Prostate gland (tissue), 2 donors: ENCODE data around the gene SAV1.

Experiments used
- CTCF ChIP-seq, 4 experiments: fragments of 200-600 bp in 2 of 4; fragments of 450-650 bp in 2 of 4; sonication (generic) in 2 of 4; IDR thresholded peaks; 1 replicate in 3 of 4; 2 replicates in 1 of 4; pipeline ENCODE4 v1.5.1; 2016 to 2019; ENCODE audit warnings: antibody characterized with exemption in 4 of 4, mild to moderate bottlenecking in 2 of 4, moderate library complexity in 2 of 4
- POLR2A ChIP-seq: fragments of 450-650 bp; IDR thresholded peaks from one replicate; pipeline ENCODE4 v1.6.1; 2016; ENCODE audit warnings: antibody characterized with exemption, mild to moderate bottlenecking

DNA sequence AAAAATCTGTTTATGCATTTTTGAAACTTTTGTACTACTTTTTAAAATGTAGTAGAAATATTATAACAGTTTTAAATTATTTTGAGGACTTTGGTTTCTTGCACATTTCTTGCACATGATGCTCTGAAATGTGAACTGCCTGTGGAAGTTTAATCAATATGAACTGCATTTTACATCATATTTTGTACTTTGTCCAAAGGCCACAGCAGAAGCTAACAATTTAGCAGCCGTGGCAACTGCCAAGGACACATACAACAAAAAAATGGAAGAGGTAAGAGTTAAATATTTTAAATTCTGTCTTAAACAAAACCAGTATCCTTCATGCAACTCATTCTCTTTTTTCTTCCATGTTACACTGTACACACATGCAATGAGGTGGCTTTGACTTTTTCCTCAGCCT is 45.1 kb downstream of the SAV1 start:
- no peak for TF ChIP-seq POLR2A
- no peak for TF ChIP-seq CTCF (IDR thresholded peaks at IDR 0.05)
